GM13977 (cell line): Measurements from ENCODE around the gene CHRNA3.
A peak's percentile ranks its signal among the peaks of the same experiment; 100 is the strongest.
"Not testable (repeated sequence)": the region's sequence is repeated elsewhere in the genome, so short reads cannot be mapped to it uniquely, and the experiment has no call there.

Experiments
- DNase-seq: peaks from one replicate; pipeline ENCODE4 v3.0.0; 2012; ENCODE audit warnings: low spot score
- in situ Hi-C: fragments of 300-500 bp; cut with MboI; formaldehyde crosslinking; loops from one replicate; pipeline ENCODE4 v1.12.0; 2022; ENCODE audit warnings: low sequenced_read_pairs, low pct_unique_long_range_greater_than_20kb, mixed read lengths, inconsistent platforms; ENCODE audit not compliant: unreplicated experiment
- TF ChIP-seq, protein P1 (sequence below): IDR thresholded peaks from 2 replicates; pipeline ENCODE4 v1.5.1; 2012; ENCODE audit warnings: mild to moderate bottlenecking, control low read depth; ENCODE audit not compliant: insufficient read depth; ENCODE audit errors: extremely low read depth, missing control alignments

Gene CHRNA3

DNA sequence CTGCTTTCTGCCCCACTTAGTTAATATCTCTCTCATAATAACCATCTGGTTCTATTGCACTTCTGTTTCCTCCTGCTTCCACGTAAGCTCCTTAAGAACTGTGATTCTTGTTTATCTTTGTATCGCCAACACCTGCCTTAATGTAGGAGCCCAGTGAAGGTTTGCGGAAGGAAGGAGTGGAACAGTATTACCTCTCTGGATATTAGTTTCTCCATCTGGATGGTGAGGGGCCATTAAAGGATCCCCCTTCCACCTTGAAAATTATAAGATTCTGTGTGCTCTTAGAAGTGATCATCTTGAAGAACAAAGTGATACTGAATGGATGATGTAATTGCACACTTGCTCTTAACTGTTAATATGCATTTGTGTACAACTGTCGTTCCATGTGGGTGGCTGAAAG lies 53.3 kb downstream of the CHRNA3 start:
- peak; percentile 29 for DNase-seq
- TF ChIP-seq, protein P1, sequence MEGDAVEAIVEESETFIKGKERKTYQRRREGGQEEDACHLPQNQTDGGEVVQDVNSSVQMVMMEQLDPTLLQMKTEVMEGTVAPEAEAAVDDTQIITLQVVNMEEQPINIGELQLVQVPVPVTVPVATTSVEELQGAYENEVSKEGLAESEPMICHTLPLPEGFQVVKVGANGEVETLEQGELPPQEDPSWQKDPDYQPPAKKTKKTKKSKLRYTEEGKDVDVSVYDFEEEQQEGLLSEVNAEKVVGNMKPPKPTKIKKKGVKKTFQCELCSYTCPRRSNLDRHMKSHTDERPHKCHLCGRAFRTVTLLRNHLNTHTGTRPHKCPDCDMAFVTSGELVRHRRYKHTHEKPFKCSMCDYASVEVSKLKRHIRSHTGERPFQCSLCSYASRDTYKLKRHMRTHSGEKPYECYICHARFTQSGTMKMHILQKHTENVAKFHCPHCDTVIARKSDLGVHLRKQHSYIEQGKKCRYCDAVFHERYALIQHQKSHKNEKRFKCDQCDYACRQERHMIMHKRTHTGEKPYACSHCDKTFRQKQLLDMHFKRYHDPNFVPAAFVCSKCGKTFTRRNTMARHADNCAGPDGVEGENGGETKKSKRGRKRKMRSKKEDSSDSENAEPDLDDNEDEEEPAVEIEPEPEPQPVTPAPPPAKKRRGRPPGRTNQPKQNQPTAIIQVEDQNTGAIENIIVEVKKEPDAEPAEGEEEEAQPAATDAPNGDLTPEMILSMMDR = no peak
- in situ Hi-C loops = no loop called here

DNA sequence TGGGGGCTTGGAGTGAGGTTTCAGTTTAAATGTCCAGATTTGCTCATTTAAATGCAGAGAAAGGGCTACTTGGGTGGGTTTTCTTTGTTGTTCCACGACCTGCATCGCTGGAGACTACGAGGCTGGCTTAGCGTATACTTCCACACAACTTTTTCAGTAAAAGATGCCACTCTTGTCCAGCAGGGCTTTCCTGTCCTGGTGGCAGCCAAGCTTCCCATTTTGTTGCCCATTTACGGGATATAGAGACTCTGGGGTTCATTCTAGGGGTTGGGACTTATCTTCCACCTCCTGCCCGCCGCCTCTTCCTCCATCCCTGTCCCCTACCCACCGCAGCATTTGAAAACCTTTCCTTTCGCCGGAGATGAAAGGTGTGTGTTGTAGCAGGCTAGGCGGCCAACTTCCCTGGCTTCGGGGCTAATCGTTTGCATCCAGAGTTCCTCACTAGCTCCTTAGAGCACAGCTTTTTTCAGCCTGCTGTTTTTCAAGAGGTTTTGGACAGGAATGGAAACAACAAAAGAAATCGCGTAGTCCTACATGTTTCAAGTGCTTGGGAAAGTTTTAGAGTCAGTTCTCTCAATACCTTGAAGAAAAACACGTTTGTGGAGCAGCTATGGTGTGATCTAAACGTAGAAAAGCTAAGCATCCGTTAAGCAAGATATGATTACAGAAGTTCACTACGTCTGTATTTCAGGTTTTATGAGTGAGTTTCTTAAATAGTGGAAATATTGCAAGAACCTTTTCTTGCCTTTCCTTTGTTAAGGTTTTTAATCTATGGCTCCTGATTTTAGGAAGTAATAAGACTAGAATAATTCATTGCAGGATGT lies 54.6 kb downstream of the CHRNA3 start:
- peak; percentile 30 for DNase-seq
- in situ Hi-C loops = no loop called here
- TF ChIP-seq, protein P1 = no peak

- TF ChIP-seq, protein P1 = no peak
- in situ Hi-C loops = no loop called here
- DNase-seq = peak; percentile 86
These were observed 55.5 kb downstream of the CHRNA3 start, which contains the start of gene CHRNA5 for GRCh38 chr15:78565097-78565950. Gene CHRNA5, plus strand, starts transcription at chr15:78565520. Its CDS starts 200 bp downstream, at chr15:78565720.

GRCh38 chr15:78564743-78565096 lies 56.1 kb downstream of the CHRNA3 start:
- TF ChIP-seq, protein P1 = no peak
- in situ Hi-C loops = no loop called here
- no peak for DNase-seq

DNA sequence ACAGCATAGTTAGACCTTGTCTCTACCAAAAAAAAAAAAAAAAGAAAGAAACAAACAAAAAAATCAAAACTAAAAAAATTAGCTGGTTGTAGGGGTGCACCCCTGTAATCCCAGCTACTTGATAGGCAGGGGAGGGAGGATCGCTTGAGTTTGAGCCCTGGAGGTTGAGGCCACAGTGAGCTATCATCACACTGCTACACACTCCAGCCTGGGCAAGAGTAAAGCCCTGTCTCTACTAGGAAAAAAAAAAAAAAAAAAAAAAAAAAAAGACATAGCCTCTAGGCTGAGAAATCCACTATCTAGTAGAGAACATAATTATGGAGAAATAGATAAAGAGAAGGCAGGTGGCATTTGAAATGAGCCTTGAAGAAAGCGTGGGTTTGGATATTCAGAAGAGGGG lies 57.7 kb downstream of the CHRNA3 start:
- in situ Hi-C loops = no loop called here
- TF ChIP-seq, protein P1 = no peak
- DNase-seq = no peak

- in situ Hi-C loops = no loop called here
- TF ChIP-seq, protein P1 = no peak
- no peak for DNase-seq
These were observed 59.3 kb downstream of the CHRNA3 start for GRCh38 chr15:78561490-78561889.

DNA sequence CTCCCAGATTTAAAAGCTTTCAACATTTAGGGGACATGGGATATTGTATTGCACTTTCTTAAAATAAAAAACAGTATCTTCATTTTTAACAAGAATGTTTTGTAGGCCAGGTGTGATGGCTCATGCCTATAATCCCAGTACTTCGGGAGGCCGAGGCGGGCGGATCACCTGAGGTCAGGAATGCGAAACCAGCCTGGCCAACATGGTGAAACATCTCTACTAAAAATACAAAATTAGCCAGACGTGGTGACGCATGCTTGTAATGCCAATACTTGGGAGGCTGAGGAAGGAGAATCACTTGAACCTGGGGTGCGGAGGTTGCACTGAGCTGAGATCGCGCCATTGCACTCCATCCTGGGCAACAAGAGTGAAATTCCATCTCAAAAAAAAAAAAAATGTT lies 60.6 kb downstream of the CHRNA3 start:
- DNase-seq, in situ Hi-C loops: not testable (repeated sequence)
